SK-N-DZ (cell line): Measurements from ENCODE around the gene FN3K.

Experiments used
- DNase-seq: peaks from one replicate; pipeline ENCODE4 v3.0.0-alpha.2; 2015; ENCODE audit warnings: low spot score

The FN3K gene

DNA sequence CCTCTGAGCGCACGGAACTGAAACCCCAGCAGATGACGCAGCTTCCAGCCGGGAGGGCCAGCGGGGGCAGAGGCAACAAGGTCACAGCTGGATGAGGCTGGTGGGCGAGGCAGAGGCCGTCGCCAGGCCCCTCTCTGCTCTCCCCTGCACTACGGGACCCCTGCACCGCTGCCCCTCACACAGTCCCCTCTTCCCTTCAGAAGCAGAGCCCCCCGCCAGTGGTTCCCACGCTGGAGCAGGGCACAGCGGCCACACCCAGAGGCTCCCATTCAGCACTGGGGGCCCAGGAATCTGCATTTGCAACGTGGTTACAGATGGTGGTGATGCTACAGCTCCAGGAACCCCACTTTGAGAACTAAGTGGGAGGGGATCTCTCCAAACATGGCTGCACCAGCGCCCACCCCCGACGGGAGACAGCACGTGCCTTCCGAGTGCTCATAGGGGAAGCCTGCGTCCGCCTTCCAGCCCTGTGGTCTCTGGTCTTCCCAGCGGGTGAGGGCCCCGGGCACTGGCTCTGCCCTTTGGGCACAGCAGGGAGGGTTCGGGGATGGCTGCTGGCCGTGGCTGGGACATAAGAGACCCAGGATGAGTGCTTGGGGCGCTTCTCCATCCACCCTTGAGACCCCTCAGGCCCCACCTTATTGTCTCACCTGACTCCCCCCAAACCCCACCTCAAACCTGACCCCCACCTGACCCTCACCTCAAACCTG, 32.2 kb upstream of the FN3K start:
- no peak for DNase-seq

DNA sequence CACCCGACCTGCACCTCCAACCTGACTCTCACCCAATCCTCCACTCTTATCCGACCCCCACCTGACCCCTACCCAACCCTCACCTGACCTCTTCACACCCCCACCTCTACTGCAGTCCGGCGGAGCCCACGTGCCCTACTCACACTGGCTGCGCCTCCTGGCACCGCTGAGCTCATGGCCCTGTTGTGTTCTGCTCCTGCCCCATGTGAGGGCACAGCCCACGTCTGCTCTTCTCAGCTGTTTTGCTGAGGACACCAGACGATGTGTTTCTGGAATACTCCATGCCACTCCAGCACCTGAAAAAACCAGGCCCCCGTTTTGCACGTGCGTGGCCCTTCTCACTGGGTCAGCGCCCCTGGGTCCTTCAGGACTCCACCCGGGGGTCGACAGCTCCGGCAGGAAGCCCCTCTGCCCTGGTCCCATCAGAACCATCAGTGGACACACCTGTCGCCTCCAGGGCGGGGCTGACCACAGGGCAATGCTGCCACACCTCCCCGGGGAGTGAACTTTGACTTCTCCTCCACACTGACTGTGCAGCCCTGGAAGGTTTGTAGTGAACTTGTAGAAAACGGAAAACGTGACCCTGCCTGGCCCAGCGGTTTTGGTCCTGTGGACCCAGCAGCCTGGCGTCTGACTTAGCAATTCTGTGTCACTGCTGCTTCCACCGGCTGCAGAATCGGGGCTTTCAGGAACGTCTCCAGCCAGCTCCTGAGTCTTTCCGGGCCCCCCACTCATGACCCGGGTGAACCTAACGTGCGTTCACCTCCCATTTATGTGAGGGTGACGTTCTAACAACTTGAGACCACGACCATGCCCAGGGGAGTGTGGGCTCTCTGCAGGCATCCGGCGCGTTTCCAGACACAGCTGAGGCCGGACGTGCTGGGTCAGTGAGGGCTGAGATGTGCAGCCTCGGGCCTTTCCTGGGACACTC, 31.2 kb upstream of the FN3K start:
- DNase-seq: no peak

DNA sequence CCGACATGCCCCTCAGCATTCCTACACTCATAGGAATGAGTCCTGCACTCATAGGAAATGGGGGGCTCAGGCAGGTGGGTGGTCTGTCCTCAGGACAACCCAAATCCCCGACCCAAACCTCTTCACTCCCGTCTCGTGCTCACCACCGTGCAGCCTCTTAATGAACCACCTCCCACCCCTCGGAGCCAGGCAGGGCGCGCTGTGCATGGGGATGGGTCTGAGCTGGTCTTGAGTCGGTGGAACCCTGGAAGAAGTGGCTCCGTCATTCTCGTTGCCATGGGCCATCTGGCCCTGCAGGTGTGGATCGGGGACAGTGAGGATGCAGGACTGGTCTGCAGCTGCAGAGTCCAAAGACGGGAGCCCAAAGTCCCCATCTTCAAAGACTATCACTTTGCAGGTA, 30.5 kb upstream of the FN3K start:
- DNase-seq: no peak

DNA sequence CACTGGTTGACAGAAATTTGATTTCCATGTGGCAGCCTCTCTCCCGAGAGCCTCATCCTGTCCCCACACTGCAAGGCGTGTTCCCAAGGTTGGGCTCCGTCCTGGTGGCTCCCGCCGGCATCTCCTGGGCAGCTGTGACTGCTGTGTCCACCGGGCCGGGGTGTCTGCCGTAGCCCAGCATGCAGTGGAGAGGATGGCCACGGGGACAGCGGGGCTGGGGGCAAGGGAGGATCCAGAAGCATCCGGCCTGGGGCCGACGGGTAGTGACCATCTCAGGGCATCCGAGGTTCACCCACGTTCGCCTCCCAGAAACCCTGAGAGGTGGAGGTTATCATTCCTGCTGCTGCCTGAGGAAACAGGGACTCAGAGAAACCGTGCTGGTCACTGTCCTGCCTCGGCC, 29.7 kb upstream of the FN3K start:
- DNase-seq: no peak

DNA sequence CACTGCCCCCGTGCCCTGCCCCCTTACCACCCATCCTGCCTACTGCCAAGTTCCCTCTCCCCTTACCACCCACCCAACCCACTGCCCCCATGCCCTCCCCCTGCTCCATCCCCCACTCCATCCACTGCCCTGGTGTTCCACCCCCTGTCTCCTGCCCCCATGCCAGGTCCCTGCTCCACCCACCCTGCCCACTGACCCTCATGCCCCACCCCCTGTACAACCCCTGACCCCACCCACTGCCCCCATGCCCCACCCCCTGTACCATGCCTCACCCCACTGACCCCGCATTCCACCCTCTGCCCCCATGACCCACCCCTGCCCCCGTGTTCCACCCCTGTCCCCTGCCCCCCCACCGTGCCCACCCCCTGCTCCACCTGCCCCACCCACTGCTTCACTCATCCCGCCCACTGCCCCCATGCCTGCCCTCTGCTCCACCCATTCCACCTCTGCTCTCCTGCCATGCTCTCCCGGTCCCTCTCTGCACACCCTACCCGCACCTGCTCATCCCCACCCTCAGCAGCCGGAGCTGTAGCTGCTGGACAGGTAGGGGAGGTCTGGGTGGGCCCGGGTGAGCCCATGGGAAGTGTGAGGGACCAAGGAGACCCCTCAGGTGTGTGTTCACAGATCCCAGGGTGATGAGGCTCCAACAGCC, 26.3 kb upstream of the FN3K start:
- DNase-seq: no peak

DNA sequence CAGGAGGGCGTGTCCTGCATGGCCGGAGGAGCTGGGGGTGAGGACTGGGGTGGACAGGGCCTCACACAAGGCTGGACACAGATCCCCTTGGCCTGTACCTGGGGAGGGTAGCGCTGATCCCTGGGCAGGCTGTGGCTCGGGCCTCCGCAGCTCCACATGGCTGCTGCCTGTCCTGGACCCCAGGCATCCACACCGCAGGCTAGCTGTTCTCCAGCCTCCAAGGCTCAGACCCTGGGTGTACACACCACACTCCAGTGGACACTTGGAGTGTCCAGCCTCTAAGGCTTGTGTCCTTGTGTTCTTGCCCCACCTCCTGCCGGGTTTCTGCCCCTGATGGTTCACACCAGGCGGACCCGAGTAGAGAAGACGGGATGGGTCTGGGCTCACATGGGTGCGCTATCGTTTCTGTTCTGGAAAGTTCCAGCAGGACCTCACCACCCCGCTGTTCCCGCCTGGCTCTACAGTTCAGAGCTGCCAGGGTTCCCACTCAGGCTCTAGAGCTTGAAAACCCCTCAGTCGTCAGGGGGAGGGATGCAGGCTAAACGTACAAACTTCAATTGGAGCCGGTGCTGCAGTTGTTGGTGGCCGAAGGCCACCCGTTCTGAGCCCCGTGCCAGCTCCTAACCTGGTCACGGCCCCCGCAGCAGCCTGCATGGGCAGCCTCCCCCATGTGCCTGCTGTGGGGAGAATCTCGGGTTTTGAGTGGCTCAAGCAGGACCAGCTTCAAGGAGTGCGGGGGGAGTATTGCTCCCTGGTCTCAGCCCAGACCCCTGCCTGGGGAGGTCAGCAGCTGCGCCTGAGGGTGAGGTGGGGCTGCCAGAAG, 25.5 kb upstream of the FN3K start:
- no peak for DNase-seq

DNA sequence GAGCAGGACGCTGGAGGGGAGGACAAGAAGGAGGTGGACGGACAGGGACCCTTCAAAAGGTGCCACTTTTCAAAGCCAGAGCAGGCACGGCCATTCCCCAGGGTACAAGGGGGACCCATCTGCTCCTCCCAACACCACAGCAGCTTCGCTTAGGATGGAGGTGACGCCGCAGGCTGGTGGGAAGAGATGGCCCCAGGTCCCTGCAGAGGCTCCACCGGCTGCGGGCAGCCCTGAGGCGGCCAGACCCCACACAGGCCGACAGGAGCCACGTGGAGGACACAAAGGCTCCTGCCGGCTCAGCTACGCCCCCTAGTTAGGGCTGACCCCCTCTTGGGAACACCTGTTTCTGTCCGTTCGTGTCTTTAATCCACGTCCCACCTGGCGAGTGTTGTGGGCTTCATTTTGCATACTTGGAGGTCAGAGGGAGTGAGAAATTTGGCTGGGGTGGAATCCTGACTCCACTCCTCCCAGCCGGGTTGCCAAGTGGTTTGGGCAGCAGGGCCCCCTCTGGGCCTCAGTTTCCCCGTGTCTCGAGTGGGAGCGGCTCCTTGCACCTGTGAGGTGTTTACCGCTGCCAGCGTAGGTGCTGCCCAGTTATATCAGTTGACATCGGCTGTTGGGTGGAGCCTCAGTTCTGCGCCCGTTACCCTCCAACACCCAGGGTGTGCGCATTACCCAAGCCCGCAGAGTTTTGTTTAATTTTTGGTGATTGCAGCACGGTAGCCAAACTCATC, 24.7 kb upstream of the FN3K start:
- DNase-seq: no peak

DNA sequence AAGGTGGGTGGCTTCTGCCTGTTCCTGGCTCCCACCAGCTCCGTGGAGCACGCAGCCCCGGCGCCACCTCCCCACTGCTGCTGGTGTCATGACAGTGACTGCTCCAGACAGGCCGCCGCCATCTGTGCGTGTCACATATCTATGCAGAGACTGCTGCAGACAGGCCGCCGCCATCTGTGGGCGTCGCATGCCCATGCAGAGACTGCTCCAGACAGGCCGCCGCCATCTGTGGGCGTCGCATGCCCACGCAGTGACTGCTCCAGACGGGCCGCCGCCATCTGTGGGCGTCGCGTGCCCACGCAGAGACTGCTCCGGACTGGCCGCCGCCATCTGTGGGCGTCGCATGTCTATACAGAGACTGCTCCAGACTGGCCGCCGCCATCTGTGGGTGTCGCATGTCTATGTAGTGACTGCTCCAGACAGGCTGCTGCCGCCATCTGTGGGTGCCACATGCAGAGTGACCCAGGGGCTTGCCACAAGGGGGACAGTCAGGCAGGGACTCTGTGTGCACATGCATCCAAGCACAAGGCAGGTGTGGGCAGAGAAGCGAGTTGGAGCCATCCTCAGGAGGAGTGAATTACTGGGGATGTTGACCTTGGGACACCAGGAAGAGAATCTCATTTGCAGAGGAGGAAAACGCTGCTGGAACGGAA, 22.2 kb upstream of the FN3K start:
- DNase-seq: no peak

DNA sequence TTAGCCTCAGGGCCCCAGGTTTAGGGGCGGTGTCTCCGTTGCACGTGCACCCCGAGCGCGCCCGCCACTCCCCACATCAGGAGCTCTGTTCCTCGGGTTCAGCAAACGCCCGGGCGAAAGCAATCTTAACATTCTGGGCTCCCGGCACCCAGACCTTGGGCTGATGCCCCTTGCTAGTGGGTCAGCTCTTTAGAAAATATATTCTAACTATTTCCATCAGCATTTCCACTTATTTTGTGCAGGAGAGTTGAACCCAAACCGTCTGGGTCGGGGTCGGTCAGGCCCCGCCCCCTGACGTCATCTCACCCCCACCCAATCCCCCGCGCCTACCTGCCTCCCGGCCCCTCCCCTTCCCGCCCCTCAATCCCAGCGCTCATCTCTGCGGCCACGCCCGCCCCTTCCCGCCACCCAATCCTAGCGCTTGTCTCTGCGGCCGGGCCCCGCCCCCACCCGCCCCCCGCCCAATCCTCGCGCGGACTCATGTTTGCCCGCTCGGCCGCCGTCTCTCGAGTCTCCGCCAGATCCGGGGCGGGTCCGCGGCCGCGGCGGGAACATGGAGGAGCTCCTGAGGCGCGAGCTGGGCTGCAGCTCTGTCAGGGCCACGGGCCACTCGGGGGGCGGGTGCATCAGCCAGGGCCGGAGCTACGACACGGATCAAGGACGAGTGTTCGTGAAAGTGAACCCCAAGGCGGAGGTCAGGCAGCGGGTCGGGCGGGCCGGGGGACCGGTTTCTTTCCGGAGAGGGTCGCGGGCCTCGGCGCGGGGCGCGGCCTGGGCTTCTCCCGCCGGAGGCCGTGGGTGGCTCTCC, 19.0 kb upstream of the FN3K start, which contains the start of gene FN3KRP:
TSS of gene FN3KRP (plus strand) at position 504 of the 808 bp plus-strand sequence. CDS start at position 554, 50 bp downstream.
- DNase-seq: peak; percentile 88

DNA sequence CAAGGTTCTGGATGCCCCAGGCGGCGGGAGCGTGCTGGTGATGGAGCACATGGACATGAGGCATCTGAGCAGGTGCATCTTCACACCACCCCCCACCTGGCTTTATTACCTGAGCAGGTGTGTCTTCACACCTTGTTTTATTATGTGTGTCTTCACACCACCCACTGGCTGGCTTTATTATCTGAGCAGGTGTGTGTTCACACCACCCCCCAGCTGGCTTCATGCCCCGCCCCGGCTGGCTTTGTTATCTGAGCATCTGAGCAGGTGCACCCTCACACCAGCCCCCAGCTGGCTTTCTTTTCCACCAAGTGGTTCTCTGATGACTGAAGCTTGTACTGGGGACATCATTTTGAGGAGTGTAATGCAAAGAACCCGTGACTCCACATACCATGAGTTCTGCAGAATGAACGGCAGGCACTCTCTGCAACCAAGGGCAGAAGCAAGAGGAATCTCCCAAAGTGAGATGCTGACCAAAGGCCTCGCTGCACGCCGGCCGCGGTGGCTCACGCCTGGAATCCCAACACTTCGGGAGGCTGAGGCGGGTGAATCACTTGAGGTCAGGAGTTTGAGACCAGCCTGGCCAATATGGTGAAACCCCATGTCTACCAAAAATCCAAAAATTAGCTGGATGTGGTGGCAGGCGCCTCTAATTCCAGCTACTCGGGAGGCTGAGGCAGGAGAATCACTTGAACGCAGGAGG, 16.3 kb upstream of the FN3K start:
- no peak for DNase-seq

DNA sequence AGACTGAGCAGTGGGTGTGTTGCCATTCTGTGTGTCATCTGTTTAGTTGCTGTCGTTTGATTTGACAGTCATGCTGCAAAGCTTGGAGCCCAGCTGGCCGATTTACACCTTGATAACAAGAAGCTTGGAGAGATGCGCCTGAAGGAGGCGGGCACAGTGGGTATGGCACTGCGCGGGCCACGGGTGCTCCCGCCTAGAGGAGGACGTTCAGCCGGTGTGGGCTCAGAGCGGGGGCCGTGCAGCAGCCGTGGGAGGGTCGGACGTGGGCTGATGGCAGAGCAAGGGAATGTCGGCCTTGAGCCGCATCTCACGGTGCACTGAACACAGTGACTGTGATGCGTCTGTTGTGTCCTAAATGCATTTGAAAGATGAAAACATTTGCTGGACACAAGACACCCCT, 15.2 kb upstream of the FN3K start:
- no peak for DNase-seq

DNA sequence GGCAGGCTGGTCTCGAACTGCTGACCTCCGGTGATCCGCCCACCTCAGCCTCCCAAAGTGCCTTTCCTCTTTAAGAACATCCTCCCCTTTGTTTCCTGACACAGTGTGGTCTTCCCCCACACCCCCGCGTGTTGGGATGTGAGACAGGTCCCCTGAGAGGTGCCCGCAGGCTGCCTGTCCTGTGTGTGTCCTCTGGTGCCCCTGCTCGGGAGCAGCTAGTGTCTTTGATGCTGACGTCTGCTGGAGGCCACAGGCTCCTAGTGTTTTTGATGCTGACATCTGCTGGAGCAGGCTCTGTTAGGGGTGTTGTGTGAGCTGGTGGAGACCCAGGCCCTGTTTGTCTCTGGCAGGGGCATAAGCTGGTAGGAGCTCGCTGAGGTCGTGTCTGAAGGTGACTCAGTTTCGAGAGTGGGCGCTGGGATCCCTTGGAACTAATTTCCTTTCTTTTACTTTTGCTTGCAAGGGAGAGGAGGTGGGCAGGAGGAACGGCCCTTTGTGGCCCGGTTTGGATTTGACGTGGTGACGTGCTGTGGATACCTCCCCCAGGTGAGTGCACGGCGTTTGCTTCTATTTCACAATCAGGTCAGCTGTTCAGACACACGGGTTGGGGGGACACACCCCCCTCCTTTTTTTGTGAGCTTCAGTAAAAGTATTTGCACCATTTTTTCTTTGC, 12.9 kb upstream of the FN3K start:
- DNase-seq: no peak

DNA sequence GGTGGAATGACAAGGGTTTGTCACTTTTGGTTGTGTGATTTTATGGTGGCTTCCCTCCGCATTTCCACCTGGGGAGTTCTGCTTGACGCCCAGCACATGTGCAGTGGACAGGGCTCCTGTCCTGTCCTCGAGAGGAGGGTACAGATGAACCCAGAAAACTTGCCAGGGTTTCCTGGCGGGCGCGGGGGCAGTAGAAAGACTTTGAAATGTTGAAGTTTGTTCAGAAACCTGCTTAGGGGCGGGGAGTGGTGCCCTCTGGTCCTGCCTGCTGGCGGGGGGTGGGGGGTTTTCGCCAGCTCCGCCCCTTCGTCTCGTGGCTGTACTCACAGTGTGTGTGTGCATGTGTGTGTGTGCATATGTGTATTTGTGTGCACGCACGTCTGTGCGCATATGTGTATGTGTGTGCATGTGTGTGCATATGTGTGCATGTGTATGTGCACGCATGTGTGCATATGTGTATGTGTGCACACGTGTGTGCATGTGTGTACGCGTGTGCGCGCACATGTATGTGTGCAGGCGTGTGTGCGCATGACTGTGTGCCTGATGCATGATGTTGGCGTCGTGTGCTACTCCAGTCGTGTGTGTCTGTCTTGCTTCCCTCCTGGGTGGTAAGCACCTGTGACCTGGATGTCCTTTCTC, 12.1 kb upstream of the FN3K start:
- no peak for DNase-seq

DNA sequence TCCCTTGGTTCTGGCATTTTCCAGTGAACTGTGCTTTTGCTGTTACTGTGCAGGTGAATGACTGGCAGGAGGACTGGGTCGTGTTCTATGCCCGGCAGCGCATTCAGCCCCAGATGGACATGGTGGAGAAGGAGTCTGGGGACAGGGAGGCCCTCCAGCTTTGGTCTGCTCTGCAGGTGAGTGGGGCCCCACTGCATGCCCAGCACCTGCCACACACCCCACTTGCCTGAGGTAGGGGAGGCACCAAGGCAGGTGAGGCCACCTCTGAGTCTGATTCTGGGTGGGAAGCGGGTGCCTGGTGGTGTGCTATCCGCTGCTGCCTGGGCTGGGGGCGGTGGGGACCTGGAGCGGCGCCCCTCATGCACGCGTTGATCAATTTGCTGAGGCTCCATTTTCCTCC, 9.0 kb upstream of the FN3K start:
- no peak for DNase-seq

DNA sequence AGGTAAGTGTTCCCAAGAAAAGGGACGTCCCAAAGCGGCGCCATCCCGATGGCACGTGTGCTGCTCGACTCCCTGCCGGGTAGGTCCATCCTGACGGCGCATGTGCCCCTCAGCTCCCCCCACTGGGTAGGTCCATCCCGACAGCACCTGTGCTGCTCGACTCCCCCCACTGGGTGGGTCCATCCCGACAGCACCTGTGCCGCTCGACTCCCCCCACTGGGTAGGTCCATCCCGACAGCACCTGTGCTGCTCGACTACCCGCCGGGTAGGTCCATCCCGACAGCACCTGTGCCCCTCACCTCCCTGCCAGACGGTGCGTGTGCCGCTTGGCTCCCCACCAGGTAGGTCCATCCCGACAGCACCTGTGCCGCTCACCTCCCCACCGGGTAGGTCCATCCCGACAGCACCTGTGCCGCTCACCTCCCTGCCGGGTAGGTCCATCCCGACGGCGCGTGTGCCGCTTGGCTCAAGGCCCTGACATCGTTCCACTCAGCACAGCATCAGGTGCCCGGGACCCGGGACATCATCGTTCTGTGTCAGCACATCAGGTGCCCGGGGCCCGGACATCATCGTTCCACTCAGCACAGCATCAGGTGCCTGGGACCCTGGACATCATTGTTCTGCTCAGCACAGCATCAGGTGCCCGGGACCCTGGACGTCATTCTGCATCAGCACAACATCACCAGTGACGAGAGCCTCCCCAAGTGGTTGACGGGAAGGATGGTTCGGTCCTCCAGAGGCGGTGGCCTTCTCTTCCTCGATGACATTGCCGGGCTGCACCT, 5.7 kb upstream of the FN3K start:
- DNase-seq: no peak

DNA sequence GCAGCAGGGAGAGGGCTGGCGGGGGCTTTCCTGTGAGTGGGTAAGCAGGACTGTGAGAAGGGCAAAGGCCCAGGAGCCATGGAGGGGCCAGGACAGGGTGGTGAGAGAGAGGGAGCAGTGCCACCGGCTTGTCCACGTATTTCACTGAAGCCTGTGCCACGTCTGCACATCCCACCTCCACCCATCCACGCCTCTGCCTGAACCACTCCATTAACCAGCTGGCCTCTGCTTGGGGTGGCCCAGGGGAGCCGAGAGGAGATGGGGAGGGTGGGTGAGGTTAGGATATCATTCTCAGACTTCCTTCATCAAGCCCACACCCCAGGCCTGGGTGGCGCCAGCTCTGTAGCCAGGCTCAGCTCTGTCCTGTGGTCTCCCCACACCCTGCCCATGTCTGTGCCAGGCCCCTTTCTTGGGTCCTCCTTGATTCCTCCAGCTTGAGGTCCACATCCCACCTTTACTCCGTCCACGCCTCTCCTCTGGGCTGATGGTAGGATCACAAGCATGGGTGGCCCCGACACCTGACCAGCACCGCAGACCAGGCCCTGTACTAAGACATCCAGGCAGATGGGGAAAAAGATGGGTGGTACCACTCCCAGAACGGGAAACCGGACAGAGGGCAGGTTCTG, 3.2 kb upstream of the FN3K start:
- DNase-seq: no peak
